GM23338 (cell line): Measurements from ENCODE around the gene SNX5. TPM values are rescaled to one million over a fixed set of nuclear protein-coding genes. Genes with fewer than 3 reads are reported as not detected.

Experiments used
- ATAC-seq: fragments of 200-7000 bp; cut with Tn5 transposase; 3 replicates; pipeline ENCODE4 v1.9.1; 2020
- DNase-seq: peaks from one replicate; pipeline ENCODE4 v3.0.0-alpha.2; 2015; ENCODE audit warnings: low spot score
- H2AFZ ChIP-seq: fragments of 200-600 bp; sonication (generic); 2 replicates; pipeline ENCODE4 v1.8.0; 2016; ENCODE audit warnings: antibody characterized with exemption, mild to moderate bottlenecking, moderate library complexity
- H3F3A ChIP-seq: fragments of 200-600 bp; sonication (generic); replicated peaks from 2 replicates; pipeline ENCODE4 v1.8.0; 2017; ENCODE audit warnings: antibody characterized with exemption, mixed run types, low read depth
- H3K27ac ChIP-seq: fragments of 200-600 bp; sonication (generic); 2 replicates; pipeline ENCODE4 v1.6.1; 2016; ENCODE audit warnings: low read depth
- H3K27me3 ChIP-seq: fragments of 200-600 bp; sonication (generic); 2 replicates; pipeline ENCODE4 v1.8.0; 2016; ENCODE audit warnings: mild to moderate bottlenecking, mixed run types, moderate library complexity; ENCODE audit not compliant: insufficient read depth
- H3K36me3 ChIP-seq: fragments of 200-600 bp; sonication (generic); 2 replicates; pipeline ENCODE4 v1.8.0; 2016; ENCODE audit warnings: mild to moderate bottlenecking; ENCODE audit not compliant: insufficient read depth
- H3K4me1 ChIP-seq: fragments of 200-600 bp; sonication (generic); 2 replicates; pipeline ENCODE4 v1.8.0; 2016; ENCODE audit warnings: mild to moderate bottlenecking, moderate library complexity; ENCODE audit not compliant: insufficient read depth
- H3K4me2 ChIP-seq: fragments of 200-600 bp; sonication (generic); 2 replicates; pipeline ENCODE4 v1.7.1; 2017; ENCODE audit warnings: mixed run types
- H3K4me3 ChIP-seq: fragments of 200-600 bp; sonication (generic); 2 replicates; pipeline ENCODE4 v1.6.1; 2016; ENCODE audit warnings: mixed run types
- H3K79me2 ChIP-seq: fragments of 200-600 bp; sonication (generic); replicated peaks from 2 replicates; pipeline ENCODE4 v1.8.0; 2017; ENCODE audit warnings: mild to moderate bottlenecking; ENCODE audit not compliant: insufficient read depth
- H3K9me2 ChIP-seq: fragments of 200-600 bp; sonication (generic); 2 replicates; pipeline ENCODE4 v1.8.0; 2017; ENCODE audit not compliant: insufficient read depth
- H4K20me1 ChIP-seq: fragments of 200-600 bp; sonication (generic); replicated peaks from 2 replicates; pipeline ENCODE4 v1.8.0; 2017; ENCODE audit warnings: mild to moderate bottlenecking; ENCODE audit not compliant: insufficient read depth
- H3K27ac Mint-ChIP-seq: 2 replicates; pipeline ENCODE4 v1.8.0; 2020; ENCODE audit warnings: inconsistent platforms, mild to moderate bottlenecking, moderate library complexity, mixed read lengths
- H3K27me3 Mint-ChIP-seq: 3 replicates; pipeline ENCODE4 v1.8.0; 2022; ENCODE audit warnings: low read depth, mild to moderate bottlenecking, moderate library complexity, mixed read lengths, inconsistent platforms; ENCODE audit not compliant: insufficient read depth, poor library complexity
- H3K36me3 Mint-ChIP-seq: 3 replicates; pipeline ENCODE4 v1.8.0; 2021; ENCODE audit warnings: low read depth, mild to moderate bottlenecking, inconsistent platforms, moderate library complexity, mixed read lengths
- H3K4me1 Mint-ChIP-seq: 3 replicates; pipeline ENCODE4 v1.8.0; 2020; ENCODE audit warnings: mild to moderate bottlenecking, inconsistent platforms, mixed read lengths
- H3K4me3 Mint-ChIP-seq: 3 replicates; pipeline ENCODE4 v1.8.0; 2021; ENCODE audit warnings: moderate library complexity, mild to moderate bottlenecking, inconsistent platforms, mixed read lengths
- H3K9me3 Mint-ChIP-seq: 3 replicates; pipeline ENCODE4 v1.8.0; 2020; ENCODE audit warnings: moderate library complexity, mild to moderate bottlenecking, inconsistent platforms, mixed read lengths
- CREB1 ChIP-seq: fragments of 250-450 bp; sonication (Bioruptor Pico); IDR thresholded peaks from 2 replicates; pipeline ENCODE4 v1.5.0; 2020; ENCODE audit warnings: low read depth, mild to moderate bottlenecking, moderate library complexity
- EZH2 ChIP-seq: fragments of 200-600 bp; sonication (generic); IDR thresholded peaks from one replicate; pipeline ENCODE4 v1.8.0; 2017; ENCODE audit warnings: antibody characterized with exemption, mild to moderate bottlenecking, low read depth; ENCODE audit not compliant: unreplicated experiment
- EZH2phosphoT487 ChIP-seq: fragments of 200-600 bp; sonication (generic); IDR thresholded peaks from one replicate; pipeline ENCODE4 v1.8.1; 2018; ENCODE audit warnings: antibody characterized with exemption; ENCODE audit not compliant: unreplicated experiment
- JUNB ChIP-seq: IDR thresholded peaks from one replicate; pipeline ENCODE4 v1.6.1; 2016; ENCODE audit warnings: antibody characterized with exemption; ENCODE audit not compliant: unreplicated experiment
- NANOG ChIP-seq: IDR thresholded peaks from 2 replicates; pipeline ENCODE4 v1.6.1; 2016; ENCODE audit warnings: antibody characterized with exemption, borderline replicate concordance
- POLR2AphosphoS5 ChIP-seq: IDR thresholded peaks from 2 replicates; pipeline ENCODE4 v1.6.1; 2016; ENCODE audit warnings: antibody characterized with exemption, low read depth
- STAT1 ChIP-seq: IDR thresholded peaks from one replicate; pipeline ENCODE4 v1.6.1; 2016; ENCODE audit warnings: antibody characterized with exemption; ENCODE audit not compliant: unreplicated experiment
- ZNF114 ChIP-seq: fragments of 250-450 bp; sonication (Bioruptor Pico); IDR thresholded peaks from 2 replicates; pipeline ENCODE4 v1.5.0; 2020; ENCODE audit warnings: mild to moderate bottlenecking, moderate library complexity
- ZNF331 ChIP-seq: fragments of 250-450 bp; sonication (Bioruptor Pico); IDR thresholded peaks from 2 replicates; pipeline ENCODE4 v1.5.0; 2020; ENCODE audit warnings: low read depth, mild to moderate bottlenecking, moderate library complexity
- polyA plus RNA-seq: library from polyadenylated mRNA; unstranded; fragments of >200 nt; fragmentation: Nextera tagmentation; extraction: Ambion mirVana; gene quantifications from 2 replicates; pipeline ENCODE4 v1.2.1, GENCODE V29; 2016
- total RNA-seq: library from RNA; depleted of rRNA; stranded (reverse); fragments of >200 nt; shearing (Covaris generic); gene quantifications from 2 replicates; pipeline ENCODE4 v1.2.3, GENCODE V29; 2014
- TF ChIP-seq, protein P1 (sequence below): IDR thresholded peaks from 2 replicates; pipeline ENCODE4 v1.6.1; 2016; ENCODE audit warnings: antibody characterized with exemption
- TF ChIP-seq, protein P2 (sequence below): IDR thresholded peaks from one replicate; pipeline ENCODE4 v1.6.1; 2018; ENCODE audit warnings: antibody characterized with exemption; ENCODE audit not compliant: unreplicated experiment
- TF ChIP-seq, protein P3 (sequence below), 2 experiments: fragments of 200-600 bp in 1 of 2; sonication (generic) in 1 of 2; conservative IDR thresholded peaks; 2 replicates each; pipeline versions ENCODE4 v1.5.1 to v1.6.1; 2016 to 2017; ENCODE audit warnings: antibody characterized with exemption in 2 of 2, low read depth in 2 of 2, mild to moderate bottlenecking in 2 of 2, moderate library complexity in 1 of 2
- TF ChIP-seq, protein P4 (sequence below): fragments of 250-450 bp; sonication (Bioruptor Pico); IDR thresholded peaks from 2 replicates; pipeline ENCODE4 v1.5.0; 2020; ENCODE audit warnings: mild to moderate bottlenecking, moderate library complexity

The SNX5 gene
- total and polyA plus RNA-seq, 2 experiments from 2014 or later = 167 to 287 TPM

DNA sequence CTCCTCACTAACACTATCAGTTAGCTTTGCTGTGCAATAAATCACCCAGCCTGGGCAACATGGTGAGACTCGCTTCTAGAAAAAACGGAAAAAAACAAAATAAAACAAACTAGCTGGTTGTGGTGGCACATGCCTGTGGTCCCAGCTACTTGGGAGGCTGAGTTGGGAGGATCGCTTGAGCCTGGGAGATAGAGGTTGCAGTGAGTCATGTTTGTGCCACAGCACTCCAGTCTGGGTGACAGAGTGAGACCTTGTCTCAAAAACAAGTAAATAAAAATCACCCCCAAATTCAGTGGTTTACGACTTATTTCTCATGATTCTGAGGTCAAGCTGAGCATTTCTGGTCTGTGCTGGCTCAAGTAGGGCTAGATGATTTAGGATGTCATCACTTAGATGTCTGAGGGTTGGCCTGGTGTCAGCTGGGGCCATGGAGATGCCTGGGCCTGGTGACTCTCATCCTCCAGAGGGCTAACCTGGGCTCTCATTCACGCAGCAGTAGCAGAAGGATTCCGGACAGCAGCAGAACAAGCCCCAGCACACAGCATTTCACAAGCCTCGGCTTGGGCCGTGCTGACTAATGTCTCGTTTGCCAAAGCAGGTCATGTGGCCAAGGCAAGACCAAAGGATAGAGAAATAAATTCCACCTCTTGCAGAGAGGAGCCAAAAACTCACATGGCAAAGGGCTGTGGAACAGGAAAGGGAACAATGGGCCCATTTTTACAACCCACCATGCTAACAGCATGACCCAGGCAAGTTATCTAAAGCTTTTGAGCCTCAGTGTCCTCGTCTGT, 32.7 kb upstream of the SNX5 start:
- no peaks in the 10 kb centered on the region for H3K36me3 Mint-ChIP-seq
- H3K4me3 Mint-ChIP-seq = no peak overlapping the region
- no peak for DNase-seq
- no peaks in the 10 kb centered on the region for H3K27me3 Mint-ChIP-seq
- H3K9me3 Mint-ChIP-seq = no peaks in the 10 kb centered on the region; the same call in 2 of the 3 replicates
- TF ChIP-seq STAT1 (no peak), EZH2 (no peak), ZNF331 (CRISPR knock-in tag) (no peak), POLR2AphosphoS5 (no peak), EZH2phosphoT487 (no peak), CREB1 (CRISPR knock-in tag) (no peak), ZNF114 (CRISPR knock-in tag) (no peak), JUNB (no peak), NANOG (no peak)
- TF ChIP-seq, protein P1, sequence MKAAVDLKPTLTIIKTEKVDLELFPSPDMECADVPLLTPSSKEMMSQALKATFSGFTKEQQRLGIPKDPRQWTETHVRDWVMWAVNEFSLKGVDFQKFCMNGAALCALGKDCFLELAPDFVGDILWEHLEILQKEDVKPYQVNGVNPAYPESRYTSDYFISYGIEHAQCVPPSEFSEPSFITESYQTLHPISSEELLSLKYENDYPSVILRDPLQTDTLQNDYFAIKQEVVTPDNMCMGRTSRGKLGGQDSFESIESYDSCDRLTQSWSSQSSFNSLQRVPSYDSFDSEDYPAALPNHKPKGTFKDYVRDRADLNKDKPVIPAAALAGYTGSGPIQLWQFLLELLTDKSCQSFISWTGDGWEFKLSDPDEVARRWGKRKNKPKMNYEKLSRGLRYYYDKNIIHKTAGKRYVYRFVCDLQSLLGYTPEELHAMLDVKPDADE = no peak
- TF ChIP-seq, protein P2, sequence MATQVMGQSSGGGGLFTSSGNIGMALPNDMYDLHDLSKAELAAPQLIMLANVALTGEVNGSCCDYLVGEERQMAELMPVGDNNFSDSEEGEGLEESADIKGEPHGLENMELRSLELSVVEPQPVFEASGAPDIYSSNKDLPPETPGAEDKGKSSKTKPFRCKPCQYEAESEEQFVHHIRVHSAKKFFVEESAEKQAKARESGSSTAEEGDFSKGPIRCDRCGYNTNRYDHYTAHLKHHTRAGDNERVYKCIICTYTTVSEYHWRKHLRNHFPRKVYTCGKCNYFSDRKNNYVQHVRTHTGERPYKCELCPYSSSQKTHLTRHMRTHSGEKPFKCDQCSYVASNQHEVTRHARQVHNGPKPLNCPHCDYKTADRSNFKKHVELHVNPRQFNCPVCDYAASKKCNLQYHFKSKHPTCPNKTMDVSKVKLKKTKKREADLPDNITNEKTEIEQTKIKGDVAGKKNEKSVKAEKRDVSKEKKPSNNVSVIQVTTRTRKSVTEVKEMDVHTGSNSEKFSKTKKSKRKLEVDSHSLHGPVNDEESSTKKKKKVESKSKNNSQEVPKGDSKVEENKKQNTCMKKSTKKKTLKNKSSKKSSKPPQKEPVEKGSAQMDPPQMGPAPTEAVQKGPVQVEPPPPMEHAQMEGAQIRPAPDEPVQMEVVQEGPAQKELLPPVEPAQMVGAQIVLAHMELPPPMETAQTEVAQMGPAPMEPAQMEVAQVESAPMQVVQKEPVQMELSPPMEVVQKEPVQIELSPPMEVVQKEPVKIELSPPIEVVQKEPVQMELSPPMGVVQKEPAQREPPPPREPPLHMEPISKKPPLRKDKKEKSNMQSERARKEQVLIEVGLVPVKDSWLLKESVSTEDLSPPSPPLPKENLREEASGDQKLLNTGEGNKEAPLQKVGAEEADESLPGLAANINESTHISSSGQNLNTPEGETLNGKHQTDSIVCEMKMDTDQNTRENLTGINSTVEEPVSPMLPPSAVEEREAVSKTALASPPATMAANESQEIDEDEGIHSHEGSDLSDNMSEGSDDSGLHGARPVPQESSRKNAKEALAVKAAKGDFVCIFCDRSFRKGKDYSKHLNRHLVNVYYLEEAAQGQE = no peak
- TF ChIP-seq, protein P3, sequence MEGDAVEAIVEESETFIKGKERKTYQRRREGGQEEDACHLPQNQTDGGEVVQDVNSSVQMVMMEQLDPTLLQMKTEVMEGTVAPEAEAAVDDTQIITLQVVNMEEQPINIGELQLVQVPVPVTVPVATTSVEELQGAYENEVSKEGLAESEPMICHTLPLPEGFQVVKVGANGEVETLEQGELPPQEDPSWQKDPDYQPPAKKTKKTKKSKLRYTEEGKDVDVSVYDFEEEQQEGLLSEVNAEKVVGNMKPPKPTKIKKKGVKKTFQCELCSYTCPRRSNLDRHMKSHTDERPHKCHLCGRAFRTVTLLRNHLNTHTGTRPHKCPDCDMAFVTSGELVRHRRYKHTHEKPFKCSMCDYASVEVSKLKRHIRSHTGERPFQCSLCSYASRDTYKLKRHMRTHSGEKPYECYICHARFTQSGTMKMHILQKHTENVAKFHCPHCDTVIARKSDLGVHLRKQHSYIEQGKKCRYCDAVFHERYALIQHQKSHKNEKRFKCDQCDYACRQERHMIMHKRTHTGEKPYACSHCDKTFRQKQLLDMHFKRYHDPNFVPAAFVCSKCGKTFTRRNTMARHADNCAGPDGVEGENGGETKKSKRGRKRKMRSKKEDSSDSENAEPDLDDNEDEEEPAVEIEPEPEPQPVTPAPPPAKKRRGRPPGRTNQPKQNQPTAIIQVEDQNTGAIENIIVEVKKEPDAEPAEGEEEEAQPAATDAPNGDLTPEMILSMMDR (conservative IDR thresholded peaks at IDR 0.05; ENCODE audit: low read depth in 2 of 2) = no peak
- TF ChIP-seq, protein P4, sequence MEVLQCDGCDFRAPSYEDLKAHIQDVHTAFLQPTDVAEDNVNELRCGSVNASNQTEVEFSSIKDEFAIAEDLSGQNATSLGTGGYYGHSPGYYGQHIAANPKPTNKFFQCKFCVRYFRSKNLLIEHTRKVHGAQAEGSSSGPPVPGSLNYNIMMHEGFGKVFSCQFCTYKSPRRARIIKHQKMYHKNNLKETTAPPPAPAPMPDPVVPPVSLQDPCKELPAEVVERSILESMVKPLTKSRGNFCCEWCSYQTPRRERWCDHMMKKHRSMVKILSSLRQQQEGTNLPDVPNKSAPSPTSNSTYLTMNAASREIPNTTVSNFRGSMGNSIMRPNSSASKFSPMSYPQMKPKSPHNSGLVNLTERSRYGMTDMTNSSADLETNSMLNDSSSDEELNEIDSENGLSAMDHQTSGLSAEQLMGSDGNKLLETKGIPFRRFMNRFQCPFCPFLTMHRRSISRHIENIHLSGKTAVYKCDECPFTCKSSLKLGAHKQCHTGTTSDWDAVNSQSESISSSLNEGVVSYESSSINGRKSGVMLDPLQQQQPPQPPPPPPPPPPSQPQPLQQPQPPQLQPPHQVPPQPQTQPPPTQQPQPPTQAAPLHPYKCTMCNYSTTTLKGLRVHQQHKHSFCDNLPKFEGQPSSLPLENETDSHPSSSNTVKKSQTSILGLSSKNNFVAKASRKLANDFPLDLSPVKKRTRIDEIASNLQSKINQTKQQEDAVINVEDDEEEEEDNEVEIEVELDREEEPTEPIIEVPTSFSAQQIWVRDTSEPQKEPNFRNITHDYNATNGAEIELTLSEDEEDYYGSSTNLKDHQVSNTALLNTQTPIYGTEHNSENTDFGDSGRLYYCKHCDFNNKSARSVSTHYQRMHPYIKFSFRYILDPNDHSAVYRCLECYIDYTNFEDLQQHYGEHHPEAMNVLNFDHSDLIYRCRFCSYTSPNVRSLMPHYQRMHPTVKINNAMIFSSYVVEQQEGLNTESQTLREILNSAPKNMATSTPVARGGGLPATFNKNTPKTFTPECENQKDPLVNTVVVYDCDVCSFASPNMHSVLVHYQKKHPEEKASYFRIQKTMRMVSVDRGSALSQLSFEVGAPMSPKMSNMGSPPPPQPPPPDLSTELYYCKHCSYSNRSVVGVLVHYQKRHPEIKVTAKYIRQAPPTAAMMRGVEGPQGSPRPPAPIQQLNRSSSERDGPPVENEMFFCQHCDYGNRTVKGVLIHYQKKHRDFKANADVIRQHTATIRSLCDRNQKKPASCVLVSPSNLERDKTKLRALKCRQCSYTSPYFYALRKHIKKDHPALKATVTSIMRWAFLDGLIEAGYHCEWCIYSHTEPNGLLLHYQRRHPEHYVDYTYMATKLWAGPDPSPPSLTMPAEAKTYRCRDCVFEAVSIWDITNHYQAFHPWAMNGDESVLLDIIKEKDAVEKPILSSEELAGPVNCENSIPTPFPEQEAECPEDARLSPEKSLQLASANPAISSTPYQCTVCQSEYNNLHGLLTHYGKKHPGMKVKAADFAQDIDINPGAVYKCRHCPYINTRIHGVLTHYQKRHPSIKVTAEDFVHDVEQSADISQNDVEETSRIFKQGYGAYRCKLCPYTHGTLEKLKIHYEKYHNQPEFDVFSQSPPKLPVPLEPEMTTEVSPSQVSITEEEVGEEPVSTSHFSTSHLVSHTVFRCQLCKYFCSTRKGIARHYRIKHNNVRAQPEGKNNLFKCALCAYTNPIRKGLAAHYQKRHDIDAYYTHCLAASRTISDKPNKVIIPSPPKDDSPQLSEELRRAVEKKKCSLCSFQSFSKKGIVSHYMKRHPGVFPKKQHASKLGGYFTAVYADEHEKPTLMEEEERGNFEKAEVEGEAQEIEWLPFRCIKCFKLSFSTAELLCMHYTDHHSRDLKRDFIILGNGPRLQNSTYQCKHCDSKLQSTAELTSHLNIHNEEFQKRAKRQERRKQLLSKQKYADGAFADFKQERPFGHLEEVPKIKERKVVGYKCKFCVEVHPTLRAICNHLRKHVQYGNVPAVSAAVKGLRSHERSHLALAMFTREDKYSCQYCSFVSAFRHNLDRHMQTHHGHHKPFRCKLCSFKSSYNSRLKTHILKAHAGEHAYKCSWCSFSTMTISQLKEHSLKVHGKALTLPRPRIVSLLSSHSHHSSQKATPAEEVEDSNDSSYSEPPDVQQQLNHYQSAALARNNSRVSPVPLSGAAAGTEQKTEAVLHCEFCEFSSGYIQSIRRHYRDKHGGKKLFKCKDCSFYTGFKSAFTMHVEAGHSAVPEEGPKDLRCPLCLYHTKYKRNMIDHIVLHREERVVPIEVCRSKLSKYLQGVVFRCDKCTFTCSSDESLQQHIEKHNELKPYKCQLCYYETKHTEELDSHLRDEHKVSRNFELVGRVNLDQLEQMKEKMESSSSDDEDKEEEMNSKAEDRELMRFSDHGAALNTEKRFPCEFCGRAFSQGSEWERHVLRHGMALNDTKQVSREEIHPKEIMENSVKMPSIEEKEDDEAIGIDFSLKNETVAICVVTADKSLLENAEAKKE (CRISPR knock-in tag) = no peak
- H3K9me2 ChIP-seq = no peaks in the 10 kb centered on the region
- no peak overlapping the region for H3K27ac ChIP-seq
- no peaks in the 10 kb centered on the region for H4K20me1 ChIP-seq
- no peak overlapping the region for H3K4me2 ChIP-seq
- H3K27ac Mint-ChIP-seq = no peak overlapping the region
- no peak overlapping the region for H3K4me3 ChIP-seq
- no peaks in the 10 kb centered on the region for H3K27me3 ChIP-seq
- peaks cover 22% of the 10 kb centered on the region for H3K4me1 Mint-ChIP-seq
- H3K36me3 ChIP-seq = no peaks in the 10 kb centered on the region
- no peaks in the 10 kb centered on the region for H3K4me1 ChIP-seq
- H2AFZ ChIP-seq = 0 out of 2 replicates have a peak overlapping the region, but pooled peaks have one; percentile 66
- ATAC-seq = peak; percentile 16; the same call in 1 of the 3 replicates
- H3K79me2 ChIP-seq = no peaks in the 10 kb centered on the region
- no peaks in the 10 kb centered on the region for H3F3A ChIP-seq
